A549 treated with CpdA at 1 μM for 4 hours (cell line): ENCODE data around the gene ZCCHC9. TPM values are rescaled to one million over a fixed set of nuclear protein-coding genes. Genes with fewer than 3 reads are reported as not detected.

Experiments used
- total RNA-seq: library from RNA; stranded (reverse); fragments of 200-300 nt; extraction: Qiagen RNA extraction; gene quantifications from 5 replicates; pipeline ENCODE4 v1.2.3, GENCODE V29; 2022; ENCODE audit warnings: low read depth

ZCCHC9 gene, protein sequence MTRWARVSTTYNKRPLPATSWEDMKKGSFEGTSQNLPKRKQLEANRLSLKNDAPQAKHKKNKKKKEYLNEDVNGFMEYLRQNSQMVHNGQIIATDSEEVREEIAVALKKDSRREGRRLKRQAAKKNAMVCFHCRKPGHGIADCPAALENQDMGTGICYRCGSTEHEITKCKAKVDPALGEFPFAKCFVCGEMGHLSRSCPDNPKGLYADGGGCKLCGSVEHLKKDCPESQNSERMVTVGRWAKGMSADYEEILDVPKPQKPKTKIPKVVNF
- total RNA-seq, result 26.8 to 32.6 TPM (median 28.3 TPM) in 5 replicates

GRCh38 chr5:81301271-81302015 lies at the start of gene ZCCHC9:
Gene ZCCHC9 (plus strand): TSS chr5:81301587. CDS start chr5:81304758, 3,171 bp downstream.

Other genes with a start within 250 kb of the ZCCHC9 start
- gene CKMT2, start 68.3 kb upstream of the ZCCHC9 start, total RNA-seq, result not detected in 5 replicates
- 0.08 TPM in 1 of 5 replicates, not detected in the others for gene ACOT12, start 92.5 kb downstream of the ZCCHC9 start, total RNA-seq